ENCODE results near the gene PARVA. TPM values are rescaled to one million over a fixed set of nuclear protein-coding genes. Genes with fewer than 3 reads are reported as not detected.

The PARVA gene
- total RNA-seq, 4 donors from 2014 or later, result 28.5 to 37.4 (median 32.2) TPM

GRCh38 chr11:12474871-12475270 lies 97.5 kb downstream of the PARVA start:
- H3K27me3 ChIP-seq, result no peaks in the 10 kb centered on the region
- no peaks in the 10 kb centered on the region for H3K9me3 ChIP-seq
- no peak for DNase-seq
- intact Hi-C loops (cut with DNase I), result no loop called here
- no peak for TF ChIP-seq POLR2A (IDR thresholded peaks at IDR 0.05)
- no peak for TF ChIP-seq CTCF (IDR thresholded peaks at IDR 0.05)
- WGBS, 2 donors, result 92 to 94% methylated on average over 7 of the region's 7 CpGs
- H3K27ac ChIP-seq, result no peak overlapping the region
- peaks cover 0 to 2% of the 10 kb centered on the region in 2 donors for H3K36me3 ChIP-seq
- H3K4me1 ChIP-seq, result peaks cover 13 to 23% of the 10 kb centered on the region in 2 donors
- no peak overlapping the region for H3K4me3 ChIP-seq (replicated peaks in 1 of 3)

- DNase-seq, result no peak
- no peaks in the 10 kb centered on the region for H3K27me3 ChIP-seq
- peaks cover 0 to 2% of the 10 kb centered on the region in 2 donors for H3K36me3 ChIP-seq
- no peak overlapping the region for H3K4me3 ChIP-seq (replicated peaks in 1 of 3)
- H3K4me1 ChIP-seq, result peaks cover 0 to 8% of the 10 kb centered on the region in 2 donors
- H3K27ac ChIP-seq, result no peak overlapping the region
- TF ChIP-seq POLR2A (IDR thresholded peaks at IDR 0.05) (no peak), CTCF (IDR thresholded peaks at IDR 0.05) (no peak)
- WGBS, 2 donors, result 76 to 84% methylated on average over 4 of the region's 4 CpGs
- intact Hi-C loops (cut with DNase I), result no loop called here
- H3K9me3 ChIP-seq, result no peaks in the 10 kb centered on the region
These were observed 101.4 kb downstream of the PARVA start for GRCh38 chr11:12478743-12479142.

GRCh38 chr11:12480401-12480800 lies 103.0 kb downstream of the PARVA start:
- intact Hi-C loops (cut with DNase I), result no loop called here
- no peak for TF ChIP-seq CTCF (IDR thresholded peaks at IDR 0.05)
- TF ChIP-seq POLR2A (IDR thresholded peaks at IDR 0.05), result no peak
- Histone ChIP-seq H3K4me3 (replicated peaks in 1 of 3) (no peak overlapping the region), H3K9me3 (no peaks in the 10 kb centered on the region), H3K27ac (no peak overlapping the region), H3K27me3 (no peaks in the 10 kb centered on the region), H3K4me1 (peaks cover 0 to 8% of the 10 kb centered on the region in 2 donors), H3K36me3 (peaks cover 0 to 2% of the 10 kb centered on the region in 2 donors)
- WGBS, 2 donors, result 93 to 95% methylated on average over 4 of the region's 4 CpGs
- DNase-seq, result no peak

GRCh38 chr11:12482839-12483238 lies 105.5 kb downstream of the PARVA start:
- TF ChIP-seq POLR2A (IDR thresholded peaks at IDR 0.05), result peak in 1 of 2 donors; percentile 41
- no peak for TF ChIP-seq CTCF (IDR thresholded peaks at IDR 0.05)
- intact Hi-C loops (cut with DNase I), result no loop called here
- H3K9me3 ChIP-seq, result no peaks in the 10 kb centered on the region
- DNase-seq, result peak; percentile 84 to 92
- no peaks in the 10 kb centered on the region for H3K36me3 ChIP-seq
- no peak overlapping the region for H3K4me3 ChIP-seq (replicated peaks in 1 of 3)
- WGBS, 2 donors, result 39 to 42% methylated on average over 2 of the region's 2 CpGs
- peaks cover 0 to 8% of the 10 kb centered on the region in 2 donors for H3K4me1 ChIP-seq
- no peaks in the 10 kb centered on the region for H3K27me3 ChIP-seq
- peak overlapping the region; percentile 22 to 76 (median 75) for H3K27ac ChIP-seq

DNA sequence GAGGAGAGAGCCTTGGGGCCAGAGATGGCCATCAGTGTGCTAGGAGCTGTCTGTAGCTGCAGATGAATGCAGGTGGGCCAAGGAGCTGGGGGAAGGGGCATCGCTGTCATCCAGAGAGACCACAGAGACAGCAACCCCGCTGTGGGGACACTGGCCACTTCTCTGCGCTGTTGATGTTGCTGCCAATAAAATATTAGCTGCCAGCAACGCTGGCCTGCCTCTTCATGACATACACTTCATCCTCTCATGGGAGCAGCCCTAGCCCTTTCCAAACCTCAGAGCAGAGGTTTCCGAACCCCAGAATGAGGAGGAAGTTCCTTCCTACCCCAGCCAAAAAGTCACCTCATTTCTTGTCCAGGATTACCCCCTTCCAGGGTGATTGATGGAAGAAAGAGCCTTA lies 106.2 kb downstream of the PARVA start:
- no peaks in the 10 kb centered on the region for H3K27me3 ChIP-seq
- DNase-seq, result no peak
- H3K4me3 ChIP-seq (replicated peaks in 1 of 3), result no peak overlapping the region
- no peaks in the 10 kb centered on the region for H3K36me3 ChIP-seq
- TF ChIP-seq POLR2A (IDR thresholded peaks at IDR 0.05), result no peak
- no peak for TF ChIP-seq CTCF (IDR thresholded peaks at IDR 0.05)
- intact Hi-C loops (cut with DNase I), result no loop called here
- peaks cover 0 to 8% of the 10 kb centered on the region in 2 donors for H3K4me1 ChIP-seq
- peak overlapping the region in 2 of 3 donors; percentile 22 to 76 for H3K27ac ChIP-seq
- no peaks in the 10 kb centered on the region for H3K9me3 ChIP-seq
- 64 to 80% methylated on average over 5 of the region's 5 CpGs for WGBS, 2 donors

Data from thyroid gland (tissue), 4 donors.